Duodenal mucosa (tissue), 2 donors: ENCODE measurements around the gene SNAP25.

Source experiments
- H3K27ac ChIP-seq: one replicate; pipeline ENCODE4 v1.7.0; 2013; ENCODE audit warnings: low read depth, low read length
- H3K27me3 ChIP-seq, 2 donors: one replicate each; pipeline ENCODE4 v1.7.0; 2013; ENCODE audit warnings: low read length in 2 of 2, control low read depth in 1 of 2; ENCODE audit not compliant: insufficient read depth in 2 of 2, control insufficient read depth in 1 of 2
- H3K36me3 ChIP-seq, 2 donors: one replicate each; pipeline ENCODE4 v1.7.0; 2013; ENCODE audit warnings: low read length in 2 of 2, control low read depth in 1 of 2; ENCODE audit not compliant: insufficient read depth in 2 of 2, control insufficient read depth in 1 of 2
- H3K4me1 ChIP-seq, 2 donors: one replicate each; pipeline ENCODE4 v1.7.0; 2013; ENCODE audit warnings: low read length in 2 of 2, control low read depth in 1 of 2; ENCODE audit not compliant: insufficient read depth in 2 of 2, control insufficient read depth in 1 of 2
- H3K4me3 ChIP-seq, 2 donors: one replicate each; pipeline ENCODE4 v1.7.0; 2013; ENCODE audit warnings: low read length in 2 of 2, low read depth in 1 of 2
- H3K9ac ChIP-seq, 2 donors: one replicate each; pipeline ENCODE4 v1.7.0; 2013; ENCODE audit warnings: low read length in 2 of 2, low read depth in 1 of 2
- H3K9me3 ChIP-seq, 2 donors: one replicate each; pipeline ENCODE4 v1.7.0; 2013; ENCODE audit warnings: low read length in 2 of 2, control low read depth in 1 of 2; ENCODE audit not compliant: control insufficient read depth in 1 of 2

SNAP25 gene

DNA sequence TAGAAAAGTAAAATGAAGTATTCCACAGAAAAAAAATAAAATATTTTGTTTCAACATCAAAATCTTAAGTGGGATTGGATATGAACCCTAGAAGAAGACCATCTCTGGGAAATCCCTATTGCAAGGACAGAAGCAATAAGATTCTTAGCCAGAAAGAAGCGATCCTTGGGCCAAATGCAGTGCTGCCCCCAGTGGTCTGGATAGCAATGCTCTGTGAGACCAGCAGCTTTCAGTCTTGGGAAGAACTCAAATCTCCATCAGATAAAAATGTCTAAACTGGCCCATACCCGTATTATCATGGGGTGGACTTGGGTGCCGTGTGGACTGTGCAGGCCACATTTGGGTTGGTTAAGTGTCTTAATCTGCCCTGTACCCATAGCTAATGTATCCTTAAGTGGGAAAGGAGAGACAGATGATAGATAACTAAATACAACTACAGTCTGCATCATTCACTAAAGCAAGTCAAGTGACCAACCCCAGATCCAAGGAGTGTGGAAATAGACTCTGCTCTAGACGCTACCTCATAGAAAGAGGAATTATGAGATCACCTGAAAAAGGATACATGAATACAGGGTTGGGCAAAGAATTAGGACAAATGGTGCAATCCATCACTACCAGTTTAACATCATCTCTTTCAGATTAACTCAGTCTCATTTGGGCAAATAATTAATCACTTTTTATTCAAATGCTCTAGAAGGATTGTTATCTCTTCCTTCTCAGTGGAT lies 38.9 kb upstream of the SNAP25 start:
- Histone ChIP-seq H3K36me3 (no peaks in the 10 kb centered on the region), H3K27ac (no peak overlapping the region), H3K4me3 (no peak overlapping the region), H3K27me3 (no peaks in the 10 kb centered on the region), H3K9ac (no peak overlapping the region), H3K4me1 (no peaks in the 10 kb centered on the region), H3K9me3 (no peaks in the 10 kb centered on the region)

DNA sequence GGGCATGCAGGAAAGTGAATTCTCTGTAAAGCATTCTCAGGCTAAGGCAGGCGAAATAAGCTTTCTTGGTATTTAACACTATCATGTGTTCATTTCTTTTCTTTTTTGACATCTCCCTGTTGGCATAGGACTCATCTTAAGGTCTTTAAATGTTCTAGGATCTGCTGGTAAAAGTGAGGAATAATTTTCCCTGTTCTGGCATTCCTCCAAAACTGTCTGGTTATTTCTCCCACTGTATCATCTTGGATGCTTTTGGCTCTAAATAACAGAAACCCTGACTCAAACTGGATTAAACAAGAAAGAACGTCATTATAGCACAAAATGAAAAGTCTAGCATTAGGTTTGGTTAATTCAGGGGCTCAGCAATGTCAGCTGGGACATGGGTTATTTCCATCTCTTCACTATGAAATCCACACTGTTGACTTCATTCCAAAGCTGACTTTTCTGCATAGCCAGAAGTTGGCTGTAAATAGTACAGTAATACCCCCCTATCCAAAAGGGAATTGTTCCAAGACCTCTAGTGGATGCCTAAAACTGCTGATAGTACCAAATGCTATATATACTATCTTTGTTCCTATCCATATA lies 37.9 kb upstream of the SNAP25 start:
- Histone ChIP-seq H3K9me3 (peaks cover 0 to 3% of the 10 kb centered on the region in 2 donors), H3K4me1 (no peaks in the 10 kb centered on the region), H3K9ac (no peak overlapping the region), H3K36me3 (no peaks in the 10 kb centered on the region), H3K4me3 (no peak overlapping the region), H3K27ac (no peak overlapping the region), H3K27me3 (no peaks in the 10 kb centered on the region)

DNA sequence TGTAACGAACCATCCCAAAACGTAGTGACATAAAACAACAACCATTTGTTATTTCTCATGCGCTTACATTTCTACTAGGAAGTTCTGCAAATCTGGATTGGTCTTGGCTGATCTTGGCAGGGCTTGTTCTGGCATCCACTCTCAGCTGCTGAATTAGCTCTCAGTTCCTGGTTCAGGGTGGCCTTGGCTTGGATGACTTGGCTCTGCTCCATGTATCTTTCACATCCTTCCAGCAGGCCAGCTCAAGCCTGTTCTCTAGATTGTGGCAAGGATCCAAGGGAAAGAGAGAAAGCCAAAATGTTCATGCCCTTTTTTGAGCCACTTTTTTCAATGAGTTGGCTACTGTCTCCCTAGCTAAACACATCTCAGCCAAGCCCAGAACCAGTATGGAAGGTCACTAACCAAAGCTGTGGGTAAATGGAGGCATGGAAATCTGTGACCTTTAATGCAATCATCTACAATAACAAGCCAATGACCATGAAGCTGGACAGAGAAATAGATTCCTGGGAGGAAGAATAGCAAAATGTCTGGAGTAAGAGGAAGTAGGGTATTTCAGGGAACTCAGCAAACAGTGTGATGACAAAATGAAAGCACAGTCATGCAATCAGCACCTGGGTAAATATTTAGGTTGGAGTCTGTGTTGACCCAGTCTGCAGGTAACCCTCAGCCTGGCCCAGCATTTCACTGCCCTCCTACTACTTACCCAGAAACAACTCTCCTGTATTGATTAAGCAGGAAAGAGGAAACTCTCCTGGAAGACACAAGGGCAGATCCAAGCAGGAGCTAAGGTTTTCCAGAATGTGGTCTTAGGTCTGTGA lies 32.7 kb upstream of the SNAP25 start:
- Histone ChIP-seq H3K9me3 (peaks cover 0 to 6% of the 10 kb centered on the region in 2 donors), H3K4me3 (no peak overlapping the region), H3K9ac (no peak overlapping the region), H3K27ac (no peak overlapping the region), H3K4me1 (no peaks in the 10 kb centered on the region), H3K27me3 (no peaks in the 10 kb centered on the region), H3K36me3 (no peaks in the 10 kb centered on the region)

DNA sequence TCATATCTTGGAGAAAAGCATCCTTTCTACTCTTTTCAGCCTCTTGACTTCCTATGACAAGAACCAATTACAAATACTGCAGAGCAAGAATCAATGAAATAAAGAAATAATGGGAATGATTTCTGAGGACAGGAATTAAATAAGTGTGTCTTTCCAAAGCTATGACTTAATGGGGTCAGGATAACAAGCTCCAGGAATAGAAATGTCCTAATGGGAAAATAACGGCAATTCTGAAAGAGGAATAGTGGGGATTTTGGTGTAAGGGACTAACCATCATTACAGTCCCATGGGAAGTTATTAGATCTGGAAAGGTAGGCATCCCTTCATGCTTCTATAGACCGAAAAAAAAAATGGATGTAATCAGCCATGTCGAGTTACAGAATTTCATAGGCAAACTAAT lies 28.2 kb upstream of the SNAP25 start:
- no peaks in the 10 kb centered on the region for H3K36me3 ChIP-seq
- no peaks in the 10 kb centered on the region for H3K4me1 ChIP-seq
- no peak overlapping the region for H3K9ac ChIP-seq
- peaks cover 0 to 6% of the 10 kb centered on the region in 2 donors for H3K9me3 ChIP-seq
- no peak overlapping the region for H3K27ac ChIP-seq
- no peak overlapping the region for H3K4me3 ChIP-seq
- H3K27me3 ChIP-seq, result no peaks in the 10 kb centered on the region

DNA sequence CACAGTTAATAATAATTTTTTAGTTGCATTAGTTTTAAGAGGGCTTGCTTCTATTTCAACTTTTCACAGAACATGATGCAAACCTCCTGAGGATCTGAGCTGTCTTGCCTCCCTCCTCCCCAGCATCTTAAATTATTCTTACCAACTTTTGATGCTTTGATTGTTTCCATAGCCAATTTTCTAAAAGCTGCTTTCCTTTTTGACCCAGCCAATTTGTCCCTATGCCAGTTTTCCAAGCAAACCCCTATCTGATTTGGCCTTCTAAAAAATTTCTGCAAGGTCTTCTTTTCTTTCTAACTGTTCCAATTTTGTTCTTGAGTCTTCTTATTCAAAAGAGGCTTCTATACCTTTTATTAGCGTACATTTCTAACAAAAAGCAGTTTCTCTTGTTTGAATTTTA lies 26.5 kb upstream of the SNAP25 start:
- H3K27ac ChIP-seq, result no peak overlapping the region
- H3K36me3 ChIP-seq, result no peaks in the 10 kb centered on the region
- H3K9ac ChIP-seq, result no peak overlapping the region
- H3K27me3 ChIP-seq, result no peaks in the 10 kb centered on the region
- H3K4me1 ChIP-seq, result no peaks in the 10 kb centered on the region
- H3K4me3 ChIP-seq, result no peak overlapping the region
- H3K9me3 ChIP-seq, result no peaks in the 10 kb centered on the region

DNA sequence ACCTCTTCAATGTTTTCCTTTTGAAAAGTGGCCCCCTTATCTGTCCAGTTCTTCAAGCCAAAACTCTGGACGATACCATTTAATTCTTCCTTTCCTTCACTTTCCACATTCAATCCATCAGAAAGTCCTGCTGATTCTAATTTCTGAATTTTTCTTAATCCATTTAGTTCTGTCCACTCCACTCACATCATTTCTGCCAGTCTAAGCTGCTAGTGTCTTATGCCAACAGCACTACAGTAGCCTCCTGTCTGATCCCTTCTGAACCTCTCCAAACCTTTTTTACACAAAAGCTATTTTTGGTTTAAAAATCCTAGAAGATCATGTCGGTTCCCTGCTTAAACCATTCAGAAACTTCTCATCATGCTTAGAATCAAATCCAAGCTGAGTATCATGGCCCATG lies 24.5 kb upstream of the SNAP25 start:
- H3K27me3 ChIP-seq, result no peaks in the 10 kb centered on the region
- no peak overlapping the region for H3K27ac ChIP-seq
- no peak overlapping the region for H3K9ac ChIP-seq
- no peaks in the 10 kb centered on the region for H3K4me1 ChIP-seq
- H3K36me3 ChIP-seq, result no peaks in the 10 kb centered on the region
- no peaks in the 10 kb centered on the region for H3K9me3 ChIP-seq
- H3K4me3 ChIP-seq, result no peak overlapping the region

DNA sequence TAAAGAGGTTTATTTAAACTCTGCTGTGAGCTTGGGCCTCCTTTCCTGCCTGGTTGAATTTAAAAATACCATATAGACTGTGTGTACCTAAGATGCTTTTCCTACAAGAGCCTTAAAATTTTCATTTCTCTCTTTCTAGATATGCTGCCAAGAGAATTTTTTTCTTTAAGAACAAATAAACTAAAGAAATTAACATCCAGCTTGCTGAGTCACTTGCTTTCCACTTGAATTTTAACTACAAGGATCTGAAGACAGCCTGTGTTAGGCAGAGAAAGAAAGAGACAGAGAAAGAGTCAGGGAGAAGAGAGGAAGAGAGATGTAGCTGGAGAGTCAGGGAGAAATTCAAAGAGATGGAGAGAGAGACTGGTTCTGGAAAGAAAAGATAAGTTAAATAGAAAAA lies 18.3 kb upstream of the SNAP25 start:
- H3K9ac ChIP-seq, result no peak overlapping the region
- no peak overlapping the region for H3K27ac ChIP-seq
- H3K4me1 ChIP-seq, result no peaks in the 10 kb centered on the region
- H3K27me3 ChIP-seq, result no peaks in the 10 kb centered on the region
- H3K9me3 ChIP-seq, result no peaks in the 10 kb centered on the region
- no peaks in the 10 kb centered on the region for H3K36me3 ChIP-seq
- no peak overlapping the region for H3K4me3 ChIP-seq

DNA sequence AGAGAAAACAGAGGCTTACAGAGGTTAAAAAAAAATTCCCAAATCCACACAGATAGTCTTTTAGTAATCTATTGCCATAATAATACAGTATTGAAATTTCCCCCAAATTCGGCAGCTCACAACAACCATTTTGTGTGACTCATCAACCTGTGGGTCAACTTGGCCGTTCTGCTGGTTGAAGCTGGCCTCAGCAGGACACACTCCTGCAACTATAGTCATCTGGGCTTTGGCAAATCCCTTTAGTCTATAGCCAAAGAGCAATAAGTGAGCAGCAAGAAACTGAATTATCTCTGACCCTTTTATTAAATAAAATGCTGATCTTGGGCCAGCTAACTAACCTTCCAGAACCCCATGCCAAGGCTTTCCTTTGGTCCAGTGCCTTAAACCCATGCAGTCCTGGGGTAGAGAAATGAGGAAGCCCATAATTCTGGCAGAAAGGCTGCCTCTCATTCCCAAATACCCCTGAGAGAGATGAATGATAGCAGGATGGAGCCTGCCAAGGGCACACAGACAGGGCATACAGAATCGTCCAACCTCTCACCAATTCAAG lies 17.2 kb upstream of the SNAP25 start:
- Histone ChIP-seq H3K36me3 (no peaks in the 10 kb centered on the region), H3K27me3 (no peaks in the 10 kb centered on the region), H3K9ac (no peak overlapping the region), H3K4me1 (no peaks in the 10 kb centered on the region), H3K27ac (no peak overlapping the region), H3K4me3 (no peak overlapping the region), H3K9me3 (no peaks in the 10 kb centered on the region)

DNA sequence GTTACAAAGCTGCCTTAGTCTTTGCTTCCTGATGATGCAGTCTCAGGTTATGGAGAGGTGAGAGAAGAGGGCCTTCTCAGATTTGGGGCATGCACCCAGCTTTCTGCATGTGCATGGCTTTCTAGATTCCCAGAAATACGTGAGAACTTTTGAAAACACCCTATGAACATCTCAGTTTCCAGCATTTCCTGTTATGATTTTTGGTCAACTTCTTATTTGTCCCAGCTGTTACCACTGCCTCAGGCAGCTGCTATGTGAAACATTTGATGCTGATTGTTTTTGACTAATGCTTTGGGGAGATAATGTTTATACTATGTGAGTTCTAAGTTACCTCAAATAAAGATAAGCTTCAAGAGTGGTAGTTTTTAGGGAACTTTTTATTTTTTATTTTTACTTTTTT lies 9.5 kb upstream of the SNAP25 start:
- Histone ChIP-seq H3K4me3 (no peak overlapping the region), H3K36me3 (no peaks in the 10 kb centered on the region), H3K27me3 (no peaks in the 10 kb centered on the region), H3K4me1 (no peaks in the 10 kb centered on the region), H3K9ac (no peak overlapping the region), H3K27ac (no peak overlapping the region), H3K9me3 (no peaks in the 10 kb centered on the region)

DNA sequence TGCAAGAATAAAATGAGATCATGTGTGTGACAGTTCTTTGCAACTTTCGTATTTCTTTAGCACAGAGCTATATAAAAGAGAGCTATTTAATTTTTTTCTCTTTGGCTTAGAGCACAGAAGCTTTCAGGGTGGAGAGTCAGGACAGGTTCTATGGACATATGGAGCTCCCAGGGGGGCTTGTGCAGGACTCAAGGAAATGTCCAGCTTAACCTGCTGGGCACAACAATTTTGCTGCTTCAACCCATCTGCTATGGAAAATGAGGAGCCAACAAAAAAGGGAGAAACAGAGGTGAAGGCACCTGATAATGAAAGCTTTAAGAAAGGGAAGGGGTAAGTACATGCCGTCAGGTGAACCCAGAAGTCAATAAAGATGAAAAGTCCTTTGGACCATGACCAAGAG lies 5.1 kb upstream of the SNAP25 start:
- H3K9ac ChIP-seq, result no peak overlapping the region
- peaks cover 8 to 14% of the 10 kb centered on the region in 2 donors for H3K27me3 ChIP-seq
- no peak overlapping the region for H3K27ac ChIP-seq
- H3K9me3 ChIP-seq, result no peaks in the 10 kb centered on the region
- no peak overlapping the region for H3K4me3 ChIP-seq
- H3K36me3 ChIP-seq, result no peaks in the 10 kb centered on the region
- H3K4me1 ChIP-seq, result no peaks in the 10 kb centered on the region
